HG02798 (cell line): Measurements from ENCODE around the gene MTMR3.
"Not testable (repeated sequence)": the region's sequence is repeated elsewhere in the genome, so short reads cannot be mapped to it uniquely, and the experiment has no call there.

Experiments used
- ATAC-seq: cut with Tn5 transposase; IDR thresholded peaks from one replicate; pipeline ENCODE4 v1.9.1; 2021; ENCODE audit warnings: mild to moderate bottlenecking; ENCODE audit not compliant: unreplicated experiment, poor library complexity

The MTMR3 gene

DNA sequence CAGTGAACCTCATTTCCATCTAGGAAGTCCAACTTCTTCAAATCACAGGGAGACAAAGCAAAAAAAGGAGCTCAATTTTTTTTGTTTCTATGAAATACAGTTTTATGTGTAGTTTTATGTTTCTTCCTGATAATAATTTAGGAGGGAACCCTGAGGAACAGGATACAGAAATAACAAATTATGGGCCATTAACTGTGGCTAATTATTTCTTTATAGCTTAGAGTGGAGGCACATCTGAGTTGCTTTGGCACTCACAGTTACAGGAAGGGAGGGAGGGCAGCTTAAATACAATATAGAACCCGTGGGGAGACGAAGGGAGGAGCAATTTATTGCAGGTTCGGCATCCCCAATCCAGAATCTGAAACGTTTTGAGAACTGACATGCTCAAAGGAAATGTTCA, 160.2 kb downstream of the MTMR3 start:
- no peak for ATAC-seq

DNA sequence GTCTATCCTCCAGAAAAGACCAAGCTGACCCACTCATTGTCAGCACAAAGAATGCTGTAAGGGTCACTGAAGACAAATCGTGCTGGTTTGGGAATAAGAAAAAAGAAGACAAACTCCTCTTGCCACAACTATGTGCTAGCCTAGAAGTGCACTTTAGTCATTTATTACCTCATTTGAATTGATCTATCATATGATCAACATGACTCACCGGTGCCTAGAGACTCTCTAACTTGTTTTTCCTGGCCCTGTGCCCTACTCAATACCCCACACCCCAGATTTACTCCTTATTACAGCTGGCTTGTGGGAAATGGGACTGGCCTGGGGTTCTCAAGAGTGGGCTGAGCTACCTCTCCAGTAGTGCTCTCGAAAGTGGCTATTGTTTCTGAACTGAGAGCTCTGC, 161.4 kb downstream of the MTMR3 start:
- ATAC-seq, result no peak

DNA sequence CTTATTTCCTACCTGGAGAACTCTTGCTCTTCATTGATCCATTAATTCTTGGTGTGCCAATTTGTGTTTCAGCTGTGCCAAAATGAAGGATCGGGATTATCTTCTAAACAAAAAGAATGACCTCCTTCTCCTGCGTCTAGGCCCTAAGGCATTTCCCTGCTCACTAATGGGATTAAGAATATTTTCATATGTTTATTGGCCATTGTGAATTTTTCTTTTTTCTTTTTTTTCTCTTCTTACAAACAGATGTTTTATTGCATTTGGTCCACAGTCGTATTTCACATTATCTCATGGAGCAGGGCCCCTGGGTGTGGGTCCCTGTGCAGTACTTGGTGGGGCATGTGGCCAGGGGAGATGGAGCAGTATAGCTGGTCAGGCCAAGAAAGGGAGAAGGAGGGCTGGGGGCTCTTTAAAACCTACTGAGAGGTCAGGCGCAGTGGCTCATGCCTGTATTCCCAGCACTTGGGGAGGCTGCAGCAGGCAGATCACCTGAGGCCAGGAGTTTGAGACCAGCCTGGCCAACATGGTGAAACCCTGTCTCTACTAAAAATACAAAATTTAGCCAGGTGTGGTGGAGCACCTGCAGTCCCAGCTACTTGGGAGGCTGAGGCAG, 162.0 kb downstream of the MTMR3 start:
- ATAC-seq, result no peak

DNA sequence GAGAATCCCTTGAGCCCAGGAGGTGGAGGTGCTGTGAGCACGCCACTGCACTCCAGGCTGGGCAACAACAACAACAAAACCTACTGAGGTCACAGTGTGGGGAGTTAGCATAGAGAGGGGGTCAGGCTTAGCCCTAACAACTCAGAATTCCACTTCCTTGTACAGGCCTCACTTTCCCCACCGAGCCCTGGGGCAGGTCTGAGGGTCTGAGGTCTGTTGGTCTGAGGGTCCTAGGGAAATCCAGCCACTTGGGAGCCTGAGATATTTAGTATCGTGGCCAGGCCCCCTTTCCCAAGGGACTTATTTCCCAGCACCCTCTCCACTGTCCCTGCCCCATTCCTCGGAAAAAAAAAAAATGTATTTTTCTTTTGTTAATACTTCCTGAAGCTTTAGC, 162.5 kb downstream of the MTMR3 start:
- ATAC-seq, result no peak

DNA sequence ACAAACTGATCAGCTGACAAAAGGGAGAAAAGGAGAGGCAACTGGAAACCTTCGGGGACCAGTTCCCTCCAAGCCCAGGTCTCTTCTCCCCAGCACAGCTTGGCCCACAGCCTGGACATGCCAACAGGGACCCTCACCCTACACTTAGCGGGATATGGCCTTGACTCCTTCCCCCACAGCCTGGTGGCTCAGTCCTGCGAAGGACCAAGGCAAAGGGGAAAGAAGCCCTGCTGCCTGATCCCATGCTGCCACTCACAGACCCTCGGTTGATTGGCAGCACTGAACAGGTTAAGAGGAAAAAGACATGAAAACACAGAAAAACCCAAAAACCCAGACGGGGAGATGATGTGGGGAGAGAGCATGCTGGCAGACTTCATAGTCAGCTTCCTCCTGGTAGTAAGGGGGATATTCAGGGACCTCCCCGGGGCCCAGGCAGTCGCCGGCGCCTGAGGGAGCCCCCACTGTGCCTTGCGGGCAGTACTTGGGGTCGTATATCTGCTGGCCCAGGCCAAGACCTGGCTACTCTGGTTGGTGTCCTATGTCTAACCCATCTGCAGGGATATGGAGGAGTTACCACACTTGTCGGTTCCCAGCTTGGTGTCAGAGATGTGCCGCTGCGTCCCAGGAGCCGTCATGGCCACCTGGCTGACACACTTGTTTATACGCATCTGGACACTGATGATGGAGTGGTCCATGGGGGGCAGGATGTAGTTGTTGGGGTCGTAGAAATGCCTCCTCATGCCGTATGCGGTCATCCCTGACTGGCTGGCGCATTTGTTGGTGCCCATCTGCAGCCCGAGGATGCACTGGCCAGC, 163.1 kb downstream of the MTMR3 start:
- no peak for ATAC-seq

DNA sequence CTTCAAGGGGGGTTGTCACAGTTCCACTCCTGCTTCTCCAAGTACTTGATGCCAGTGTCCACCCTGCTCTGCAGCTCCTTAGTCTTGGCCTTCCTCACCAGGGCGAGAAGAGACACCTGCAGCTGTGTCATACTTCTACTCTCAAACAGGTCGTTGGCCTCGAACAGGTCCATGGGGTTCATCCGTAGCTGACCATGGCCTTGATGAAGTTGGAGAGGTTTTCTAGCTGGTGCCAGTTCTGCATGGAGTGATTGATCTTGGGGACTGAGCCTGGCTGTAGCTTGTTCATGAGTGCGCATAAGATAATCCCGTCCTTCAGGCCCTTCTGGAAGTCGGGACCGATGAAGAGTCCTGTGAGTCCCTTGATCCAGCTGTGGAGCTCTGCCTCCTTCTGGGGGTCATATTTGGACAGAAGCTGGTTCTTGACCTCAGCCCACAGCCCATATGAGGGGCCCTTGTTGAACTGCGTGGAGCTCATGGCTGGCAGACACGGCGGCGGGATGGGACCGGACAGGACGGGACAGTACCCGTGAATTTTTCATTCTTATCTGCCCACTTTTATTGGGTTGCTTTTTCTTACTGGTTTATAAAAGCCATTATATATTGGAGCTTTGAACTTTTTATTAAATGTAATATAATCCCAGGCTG, 163.9 kb downstream of the MTMR3 start:
- no peak for ATAC-seq

DNA sequence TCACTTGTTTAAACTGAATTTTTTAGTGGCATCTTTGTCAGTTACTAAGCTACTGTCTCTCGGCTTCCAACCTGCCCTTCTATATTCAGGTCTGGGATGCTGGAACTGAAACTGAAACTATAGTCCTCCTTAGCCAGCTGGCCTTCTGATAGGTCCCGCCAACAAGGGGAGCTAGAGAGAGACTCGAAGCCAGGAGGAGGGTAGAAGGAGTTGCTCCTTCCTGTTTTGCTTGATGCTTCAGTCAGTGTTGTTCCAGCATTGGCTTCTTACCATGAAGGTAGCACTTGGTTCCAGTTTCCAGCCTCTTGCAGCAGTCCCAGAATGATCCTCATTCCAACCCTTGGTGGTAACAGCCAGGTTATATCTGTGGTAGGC, 164.4 kb downstream of the MTMR3 start:
- no peak for ATAC-seq

DNA sequence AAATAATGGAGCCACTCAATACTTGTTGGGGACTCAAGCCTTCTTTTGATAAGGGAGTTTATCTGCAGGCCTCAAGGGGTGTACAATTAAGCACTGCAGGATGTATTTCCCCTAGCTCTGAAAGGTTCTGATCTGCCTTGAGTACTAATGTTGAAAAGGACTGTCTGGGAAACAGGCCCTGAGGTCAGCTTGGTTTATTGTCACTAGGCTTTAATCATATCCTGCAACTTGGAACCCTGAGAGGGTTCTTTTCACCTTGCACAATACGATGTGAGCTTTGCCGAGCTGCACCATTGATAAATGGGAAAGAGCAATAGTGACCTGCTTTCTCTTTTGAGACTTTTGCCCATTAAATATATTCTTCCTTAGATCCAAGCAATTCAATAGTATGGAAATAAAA, 165.7 kb downstream of the MTMR3 start:
- ATAC-seq, result no peak

DNA sequence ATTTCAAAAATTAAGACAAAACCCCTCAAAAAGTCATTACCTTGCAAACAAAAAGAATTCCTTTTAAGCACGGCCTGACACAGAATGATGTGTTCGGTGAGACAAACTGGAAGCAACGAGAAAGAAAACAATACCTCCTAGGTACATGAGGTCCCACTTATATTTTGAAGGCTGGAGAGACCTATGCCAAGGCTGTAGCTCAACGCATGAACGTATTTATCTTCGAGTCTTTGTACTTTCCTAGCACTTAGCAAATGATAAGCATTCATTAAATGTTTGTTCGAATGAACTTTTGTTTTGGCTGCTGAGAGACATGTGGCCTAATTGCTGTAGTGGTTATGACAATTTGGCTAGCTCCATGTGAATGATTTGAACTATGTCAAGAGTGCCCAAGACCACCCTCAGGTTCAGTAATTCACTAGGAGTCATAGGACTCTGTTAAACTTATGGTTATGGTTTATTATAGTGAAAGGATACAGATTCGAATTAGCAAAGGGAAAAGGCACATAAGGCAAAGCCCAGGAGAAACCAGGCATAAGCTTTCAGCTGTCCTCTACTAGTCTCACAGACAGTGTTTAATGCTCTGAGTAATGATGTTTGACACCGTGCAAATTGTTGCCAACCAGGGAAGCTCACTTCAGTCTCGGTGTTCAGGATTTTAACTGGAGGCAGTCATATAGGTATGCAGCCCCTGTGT, 171.2 kb downstream of the MTMR3 start:
- no peak for ATAC-seq

DNA sequence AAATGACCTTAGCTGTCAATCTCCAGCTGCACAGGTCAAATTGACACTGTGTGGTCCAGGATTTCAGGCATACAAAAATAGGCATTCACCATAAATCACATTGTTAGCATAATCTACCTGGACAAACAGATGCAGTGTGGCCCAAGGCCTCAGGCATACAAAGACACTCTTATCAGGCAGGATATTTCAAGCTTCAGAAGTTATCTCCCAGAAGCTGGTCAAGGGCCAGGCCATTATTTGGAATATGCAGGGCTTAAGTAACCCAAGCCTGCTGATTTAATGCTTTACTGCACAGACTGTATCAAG, 171.7 kb downstream of the MTMR3 start:
- no peak for ATAC-seq

DNA sequence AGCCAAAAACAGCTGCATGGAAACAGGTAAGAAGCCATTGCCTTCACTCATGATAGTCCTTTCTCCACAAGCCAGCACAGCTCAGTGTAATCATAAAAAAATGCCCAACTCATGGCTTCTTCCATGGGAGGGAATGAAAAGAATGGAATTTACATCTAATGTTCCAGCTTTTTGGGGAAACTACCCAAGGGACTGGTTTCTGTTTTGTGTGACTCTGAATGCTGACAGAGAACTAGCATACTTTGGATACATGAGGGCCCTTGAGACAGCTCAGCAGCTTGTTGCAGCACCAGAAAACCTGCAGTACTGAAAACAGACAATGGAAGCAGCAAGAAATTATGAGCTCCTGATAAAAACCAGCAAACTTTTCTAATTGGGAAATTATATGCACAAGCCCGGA, 173.0 kb downstream of the MTMR3 start:
- no peak for ATAC-seq

DNA sequence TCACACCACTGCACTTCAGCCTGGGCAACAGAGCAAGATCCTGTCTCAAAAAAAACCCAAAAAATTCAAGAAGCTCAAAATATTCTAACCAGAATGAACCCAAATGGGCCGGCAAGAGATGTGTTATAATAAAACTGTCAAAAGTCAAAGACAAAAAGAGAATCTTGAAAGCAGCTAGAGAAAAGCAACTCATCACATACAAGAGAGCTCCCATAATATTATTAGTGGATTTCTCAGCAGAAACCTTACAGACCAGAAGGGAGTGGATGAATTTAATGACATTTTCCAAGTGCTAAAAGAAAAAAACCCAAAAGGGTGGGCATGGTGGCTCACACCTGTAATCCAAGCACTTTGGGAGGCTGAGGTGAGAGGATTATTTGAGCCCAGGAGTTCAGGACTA, 174.4 kb downstream of the MTMR3 start:
- ATAC-seq, result no peak

DNA sequence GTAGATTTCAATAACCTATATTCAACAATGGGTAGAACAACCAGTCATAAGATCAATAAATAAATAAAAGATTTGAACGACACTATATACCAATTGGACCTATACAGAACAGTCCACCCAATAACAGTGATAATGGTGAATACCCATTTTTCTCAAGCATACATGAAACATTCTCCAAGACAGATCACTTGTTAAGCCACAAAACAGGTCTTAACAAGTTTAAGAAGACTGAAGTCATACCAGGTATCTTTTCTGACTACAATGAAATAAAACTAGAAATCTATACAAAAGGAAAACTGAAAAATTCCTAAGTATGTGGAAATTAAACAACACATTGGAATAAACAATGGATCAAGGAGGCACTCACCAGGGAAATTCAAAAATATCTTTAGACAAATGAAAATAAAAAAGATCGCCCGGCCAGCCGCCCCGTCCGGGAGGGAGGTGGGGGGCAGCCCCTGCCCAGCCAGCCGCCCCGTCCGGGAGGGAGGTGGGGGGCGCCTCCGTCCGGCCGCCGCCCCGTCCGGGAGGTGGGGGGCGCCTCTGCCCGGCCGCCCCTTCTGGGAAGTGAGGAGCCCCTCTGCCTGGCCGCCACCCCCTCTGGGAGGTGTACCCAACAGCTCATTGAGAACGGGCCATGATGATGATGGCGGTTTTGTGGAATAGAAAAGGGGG, 176.5 kb downstream of the MTMR3 start:
- ATAC-seq, result not testable (repeated sequence)

DNA sequence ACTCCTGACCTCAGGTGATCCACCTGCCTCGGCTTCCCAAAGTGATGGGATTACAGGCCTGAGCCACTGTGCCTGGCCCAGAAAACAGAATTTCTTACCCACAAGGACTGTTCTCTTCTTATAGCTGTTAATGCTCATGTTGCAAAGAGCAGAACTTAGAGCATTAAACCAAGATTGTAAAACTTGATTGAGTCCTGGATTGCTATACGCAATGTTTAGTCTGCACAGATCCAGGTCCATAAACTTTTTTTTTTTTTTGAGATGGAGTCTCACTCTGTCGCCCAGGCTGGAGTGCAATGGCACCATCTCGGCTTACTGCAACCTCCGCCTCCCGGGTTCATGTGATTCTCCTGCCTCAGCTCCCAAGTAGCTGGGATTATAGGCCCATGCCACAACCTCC, 178.1 kb downstream of the MTMR3 start:
- not testable (repeated sequence) for ATAC-seq

DNA sequence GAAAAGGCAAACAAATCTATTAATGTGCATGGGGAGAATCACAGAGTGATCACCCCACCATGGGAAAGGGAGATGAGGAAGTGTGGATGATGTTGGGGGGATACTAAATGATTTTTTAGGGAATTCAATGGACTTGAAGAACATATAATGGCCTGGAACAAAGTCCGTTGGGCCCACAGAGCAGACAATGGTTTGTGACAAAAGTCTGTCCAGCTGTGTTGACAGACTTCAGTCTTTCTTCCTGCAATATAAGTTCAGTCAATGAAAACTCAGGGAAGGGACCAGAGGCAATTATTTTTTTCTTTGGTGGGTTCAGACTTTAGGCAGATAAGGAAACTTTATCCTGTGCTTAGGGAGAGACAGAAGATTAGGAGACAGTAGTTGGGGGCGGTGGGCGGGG, 179.3 kb downstream of the MTMR3 start:
- ATAC-seq, result no peak

DNA sequence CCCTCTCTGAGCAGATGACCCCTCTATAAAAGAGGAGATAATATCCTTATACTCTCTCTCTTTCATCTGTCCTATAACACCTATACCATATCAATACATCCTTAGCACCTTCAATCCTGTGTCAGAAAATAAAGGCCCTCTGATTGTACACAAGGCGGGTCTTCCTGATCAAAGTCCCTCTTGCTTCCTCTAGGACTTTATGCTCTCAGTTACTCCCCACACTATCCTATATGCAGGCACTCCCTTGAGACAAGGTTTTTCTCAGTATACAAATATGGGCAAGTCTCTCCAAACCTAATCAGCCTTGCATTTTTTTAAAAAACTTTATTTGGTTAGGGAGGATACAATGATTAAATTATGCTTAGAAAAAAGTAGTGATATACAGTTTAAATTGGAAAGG, 180.0 kb downstream of the MTMR3 start:
- no peak for ATAC-seq

DNA sequence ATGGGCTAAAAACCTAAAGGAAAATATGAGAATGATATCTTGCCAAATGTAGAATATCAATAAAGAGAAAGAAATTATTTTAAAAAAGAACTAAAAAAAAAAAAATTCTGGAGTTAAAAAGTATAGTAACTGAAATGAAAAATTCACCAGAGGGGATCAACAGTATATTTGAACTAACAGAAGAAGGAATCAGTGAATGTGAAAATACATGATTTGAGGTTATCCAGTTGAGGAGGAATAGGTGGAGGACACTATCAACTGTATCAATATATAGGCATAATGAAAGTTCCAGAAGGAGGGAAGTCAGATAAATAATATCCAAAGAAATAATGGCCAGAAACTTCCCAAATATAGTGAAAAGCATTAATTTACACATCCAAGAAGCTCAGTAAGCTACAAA, 181.2 kb downstream of the MTMR3 start:
- no peak for ATAC-seq

DNA sequence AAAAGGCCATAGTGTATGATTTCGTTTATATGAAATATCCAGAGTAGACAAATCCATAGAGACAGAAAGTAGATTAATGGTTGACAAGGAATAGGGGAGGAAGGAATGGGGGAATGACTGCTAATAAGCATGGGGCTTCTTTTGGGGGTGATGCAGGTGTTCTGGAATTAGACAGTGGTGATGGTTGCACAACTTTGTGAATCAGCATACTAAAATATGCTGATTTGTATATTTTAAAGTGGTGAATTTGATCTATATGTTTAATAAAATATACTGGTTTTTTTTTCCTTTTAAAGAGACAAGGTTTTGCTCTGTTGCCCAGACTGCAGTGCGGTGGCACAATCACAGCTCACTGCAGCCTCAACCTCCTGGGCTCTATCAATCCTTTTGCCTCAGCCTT, 190.8 kb downstream of the MTMR3 start:
- no peak for ATAC-seq

DNA sequence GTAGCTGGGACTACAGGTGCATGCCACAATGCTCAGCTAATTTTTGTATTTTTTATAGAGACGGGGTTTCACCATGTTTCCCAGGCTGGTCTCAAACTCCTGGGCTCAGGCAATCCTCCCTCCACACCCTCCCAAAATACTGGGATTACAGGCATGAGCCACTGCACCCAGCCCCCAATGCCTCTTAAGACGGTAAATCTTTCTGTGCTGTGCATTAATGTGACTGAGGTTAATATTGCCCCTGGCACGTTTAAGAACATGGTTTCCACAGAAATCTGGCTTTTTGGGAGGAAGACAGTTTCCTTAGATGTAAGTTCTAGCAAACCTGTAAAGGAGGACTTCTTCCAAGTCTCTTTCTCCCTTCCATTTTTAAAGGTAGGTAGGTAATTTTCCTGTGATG, 191.2 kb downstream of the MTMR3 start:
- ATAC-seq, result no peak

DNA sequence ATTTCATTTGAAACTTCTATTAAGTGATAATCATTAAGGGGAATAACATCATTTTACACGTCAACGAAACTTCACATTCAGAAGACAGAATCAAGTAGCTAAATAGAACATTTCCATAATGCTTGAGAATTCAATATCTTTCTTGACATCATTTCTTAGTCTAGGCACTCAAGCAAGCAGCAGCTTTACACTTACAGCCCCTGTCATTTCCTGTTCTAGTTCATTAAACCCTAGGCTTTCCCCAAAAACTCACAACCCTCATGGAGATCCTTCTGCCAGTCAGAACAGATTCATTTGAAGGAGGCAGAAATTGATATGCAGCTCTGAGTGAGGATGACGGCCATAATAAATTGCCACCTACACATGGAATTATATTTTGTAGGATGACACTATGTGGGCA, 192.0 kb downstream of the MTMR3 start:
- no peak for ATAC-seq
